ENCODE measurements around the gene TKFC. TPM values are rescaled to one million over a fixed set of nuclear protein-coding genes. Genes with fewer than 3 reads are reported as not detected.

TKFC gene
- total RNA-seq, 1 experiment from 2014 or later: 79.6 TPM

- Histone ChIP-seq H3K36me3 (ENCODE audit: control insufficient read depth, insufficient read depth, low read length) (peaks cover 5% of the 10 kb centered on the region; the same call in 1 of the 2 replicates), H3K4me3 (ENCODE audit: low read depth in 2 of 2, low read length in 2 of 2) (no peak overlapping the region), H3K9me3 (ENCODE audit: control insufficient read depth, insufficient read depth, low read depth, low read length) (no peaks in the 10 kb centered on the region), H3K4me1 (ENCODE audit: control insufficient read depth, insufficient read depth, low read length) (peaks cover 28% of the 10 kb centered on the region), H3K27ac (ENCODE audit: low read length) (peak overlapping the region; percentile 46; the same call in 1 of the 2 replicates), H3K27me3 (ENCODE audit: control insufficient read depth, insufficient read depth, low read length) (no peaks in the 10 kb centered on the region)
- ATAC-seq: no peak
- intact Hi-C loops (cut with micrococcal nuclease; ENCODE audit: unreplicated experiment) (no loop called here), in situ Hi-C loops (cut with HindIII; ENCODE audit: low pct_unique_long_range_greater_than_20kb, low sequenced_read_pairs) (no loop called here)
- ChIA-PET POLR2A (interaction anchor here (1.0 to 1.4 kb wide), 2 partner anchors 21 to 27 kb away, joined by 8 to 9 read pairs; partner anchors contain the start of genes CYB561A3 and TMEM138), CTCF (interaction anchor here (0.5 to 2.6 kb wide), 5 partner anchors 26 to 100 kb away, joined by 3 to 50 read pairs (median 9); partner anchors contain the start of genes CYB561A3, TMEM138 and TMEM216)
- no TSS peak for BruUV-seq (replicated peaks)
- no peak for DNase-seq (ENCODE audit: low read depth, low spot score)
- TF ChIP-seq, protein P1, sequence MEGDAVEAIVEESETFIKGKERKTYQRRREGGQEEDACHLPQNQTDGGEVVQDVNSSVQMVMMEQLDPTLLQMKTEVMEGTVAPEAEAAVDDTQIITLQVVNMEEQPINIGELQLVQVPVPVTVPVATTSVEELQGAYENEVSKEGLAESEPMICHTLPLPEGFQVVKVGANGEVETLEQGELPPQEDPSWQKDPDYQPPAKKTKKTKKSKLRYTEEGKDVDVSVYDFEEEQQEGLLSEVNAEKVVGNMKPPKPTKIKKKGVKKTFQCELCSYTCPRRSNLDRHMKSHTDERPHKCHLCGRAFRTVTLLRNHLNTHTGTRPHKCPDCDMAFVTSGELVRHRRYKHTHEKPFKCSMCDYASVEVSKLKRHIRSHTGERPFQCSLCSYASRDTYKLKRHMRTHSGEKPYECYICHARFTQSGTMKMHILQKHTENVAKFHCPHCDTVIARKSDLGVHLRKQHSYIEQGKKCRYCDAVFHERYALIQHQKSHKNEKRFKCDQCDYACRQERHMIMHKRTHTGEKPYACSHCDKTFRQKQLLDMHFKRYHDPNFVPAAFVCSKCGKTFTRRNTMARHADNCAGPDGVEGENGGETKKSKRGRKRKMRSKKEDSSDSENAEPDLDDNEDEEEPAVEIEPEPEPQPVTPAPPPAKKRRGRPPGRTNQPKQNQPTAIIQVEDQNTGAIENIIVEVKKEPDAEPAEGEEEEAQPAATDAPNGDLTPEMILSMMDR (IDR thresholded peaks at IDR 0.05): no peak
- TF ChIP-seq POLR2AphosphoS5 (IDR thresholded peaks at IDR 0.05; ENCODE audit: low read depth, low read length) (no peak), SIN3A (IDR thresholded peaks at IDR 0.05; ENCODE audit: borderline replicate concordance, insufficient read depth, low read depth, low read length) (no peak), TCF7L2 (IDR thresholded peaks at IDR 0.05; ENCODE audit: low read depth, low read length) (no peak)
- TF ChIP-seq, protein P2, sequence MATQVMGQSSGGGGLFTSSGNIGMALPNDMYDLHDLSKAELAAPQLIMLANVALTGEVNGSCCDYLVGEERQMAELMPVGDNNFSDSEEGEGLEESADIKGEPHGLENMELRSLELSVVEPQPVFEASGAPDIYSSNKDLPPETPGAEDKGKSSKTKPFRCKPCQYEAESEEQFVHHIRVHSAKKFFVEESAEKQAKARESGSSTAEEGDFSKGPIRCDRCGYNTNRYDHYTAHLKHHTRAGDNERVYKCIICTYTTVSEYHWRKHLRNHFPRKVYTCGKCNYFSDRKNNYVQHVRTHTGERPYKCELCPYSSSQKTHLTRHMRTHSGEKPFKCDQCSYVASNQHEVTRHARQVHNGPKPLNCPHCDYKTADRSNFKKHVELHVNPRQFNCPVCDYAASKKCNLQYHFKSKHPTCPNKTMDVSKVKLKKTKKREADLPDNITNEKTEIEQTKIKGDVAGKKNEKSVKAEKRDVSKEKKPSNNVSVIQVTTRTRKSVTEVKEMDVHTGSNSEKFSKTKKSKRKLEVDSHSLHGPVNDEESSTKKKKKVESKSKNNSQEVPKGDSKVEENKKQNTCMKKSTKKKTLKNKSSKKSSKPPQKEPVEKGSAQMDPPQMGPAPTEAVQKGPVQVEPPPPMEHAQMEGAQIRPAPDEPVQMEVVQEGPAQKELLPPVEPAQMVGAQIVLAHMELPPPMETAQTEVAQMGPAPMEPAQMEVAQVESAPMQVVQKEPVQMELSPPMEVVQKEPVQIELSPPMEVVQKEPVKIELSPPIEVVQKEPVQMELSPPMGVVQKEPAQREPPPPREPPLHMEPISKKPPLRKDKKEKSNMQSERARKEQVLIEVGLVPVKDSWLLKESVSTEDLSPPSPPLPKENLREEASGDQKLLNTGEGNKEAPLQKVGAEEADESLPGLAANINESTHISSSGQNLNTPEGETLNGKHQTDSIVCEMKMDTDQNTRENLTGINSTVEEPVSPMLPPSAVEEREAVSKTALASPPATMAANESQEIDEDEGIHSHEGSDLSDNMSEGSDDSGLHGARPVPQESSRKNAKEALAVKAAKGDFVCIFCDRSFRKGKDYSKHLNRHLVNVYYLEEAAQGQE (IDR thresholded peaks at IDR 0.05; ENCODE audit: insufficient read depth in 1 of 2, low read depth in 2 of 2, low read length in 1 of 2): no peak
These were observed 2.3 kb downstream of the TKFC start for GRCh38 chr11:61335355-61335710.

DNA sequence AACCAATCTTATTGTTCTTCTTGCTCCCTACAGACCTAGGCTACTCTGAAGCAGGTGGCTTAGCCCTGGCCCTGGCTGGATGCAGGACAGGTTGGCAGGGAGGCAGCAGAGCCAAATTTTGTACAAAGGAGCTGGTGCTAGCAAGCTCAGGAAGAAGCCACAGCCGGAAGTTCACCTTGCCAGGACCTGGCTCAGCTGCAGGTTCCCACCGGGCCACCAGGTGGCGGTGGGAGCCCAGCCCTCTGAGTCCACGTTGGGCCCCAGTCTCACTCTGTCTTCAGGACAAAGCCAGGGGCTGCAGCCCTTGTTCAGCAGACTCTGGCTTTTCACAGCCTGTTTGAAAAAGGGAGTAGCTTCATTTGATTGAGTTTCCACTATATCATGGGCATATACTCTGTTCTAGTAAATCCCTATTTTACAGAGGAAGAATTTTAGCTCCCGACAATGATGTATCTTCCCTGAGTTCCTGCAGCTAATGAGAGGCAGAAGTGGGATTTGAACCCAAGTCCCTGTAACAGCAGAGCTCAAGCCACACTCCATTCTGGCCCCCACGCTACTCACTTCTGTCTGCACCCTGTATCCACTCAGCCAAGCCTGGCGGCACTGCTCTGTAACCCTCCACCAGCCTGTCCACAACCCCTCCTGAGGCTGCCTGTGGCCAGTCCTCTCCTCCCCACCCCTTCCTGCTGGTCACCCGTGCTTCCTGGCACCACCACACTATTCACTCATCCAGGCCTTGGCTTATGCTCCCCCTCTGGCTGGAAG is 3.3 kb downstream of the TKFC start:
- intact Hi-C loops (cut with micrococcal nuclease; ENCODE audit: unreplicated experiment): loop anchor here (1.0 kb wide), 1 partner anchor 49 kb away; no protein-coding TSS in a partner anchor
- CTCF ChIA-PET: interaction anchor here (0.6 to 2.6 kb wide), 8 partner anchors 20 to 99 kb away, joined by 3 to 50 read pairs (median 8); partner anchors contain the start of genes CYB561A3, TMEM138 and TMEM216
- Histone ChIP-seq H3K27ac (ENCODE audit: low read length) (no peak overlapping the region), H3K4me1 (ENCODE audit: control insufficient read depth, insufficient read depth, low read length) (peaks cover 25% of the 10 kb centered on the region), H3K4me3 (ENCODE audit: low read depth in 2 of 2, low read length in 2 of 2) (no peak overlapping the region), H3K36me3 (ENCODE audit: control insufficient read depth, insufficient read depth, low read length) (peaks cover 5% of the 10 kb centered on the region; the same call in 1 of the 2 replicates), H3K9me3 (ENCODE audit: control insufficient read depth, insufficient read depth, low read depth, low read length) (no peaks in the 10 kb centered on the region), H3K27me3 (ENCODE audit: control insufficient read depth, insufficient read depth, low read length) (no peaks in the 10 kb centered on the region)
- ATAC-seq (peak; percentile 67), DNase-seq (ENCODE audit: low read depth, low spot score) (peak; percentile 46)
- no TSS peak for BruUV-seq (replicated peaks)
- POLR2A ChIA-PET: interaction anchor here (1.0 to 1.4 kb wide), 2 partner anchors 20 to 26 kb away, joined by 8 to 9 read pairs; partner anchors contain the start of genes CYB561A3 and TMEM138
- in situ Hi-C loops (cut with HindIII; ENCODE audit: low pct_unique_long_range_greater_than_20kb, low sequenced_read_pairs): no loop called here
- TF ChIP-seq, protein P1 (IDR thresholded peaks at IDR 0.05): peak; percentile 98
- TF ChIP-seq, protein P2 (IDR thresholded peaks at IDR 0.05; ENCODE audit: insufficient read depth in 1 of 2, low read depth in 2 of 2, low read length in 1 of 2): no peak
- TF ChIP-seq SIN3A (IDR thresholded peaks at IDR 0.05; ENCODE audit: borderline replicate concordance, insufficient read depth, low read depth, low read length): no peak
